Nephron (organoid): ENCODE data around the gene REPS2.

Experiments used
- H3K27ac Mint-ChIP-seq, 3 experiments: 2 replicates each; pipeline ENCODE4 v1.8.0; 2020; ENCODE audit warnings: mixed read lengths in 3 of 3, mild to moderate bottlenecking in 2 of 3, moderate library complexity in 1 of 3
- H3K27me3 Mint-ChIP-seq: 2 replicates; pipeline ENCODE4 v1.8.0; 2021; ENCODE audit warnings: low read depth, mild to moderate bottlenecking, moderate library complexity, mixed read lengths
- H3K36me3 Mint-ChIP-seq: 2 replicates; pipeline ENCODE4 v1.8.0; 2020; ENCODE audit warnings: low read depth, mixed read lengths
- H3K4me1 Mint-ChIP-seq: 2 replicates; pipeline ENCODE4 v1.8.0; 2020; ENCODE audit warnings: mixed read lengths
- H3K4me3 Mint-ChIP-seq, 3 experiments: 2 replicates each; pipeline ENCODE4 v1.8.0; 2020; ENCODE audit warnings: mild to moderate bottlenecking in 3 of 3, mixed read lengths in 3 of 3, moderate library complexity in 2 of 3
- H3K9me3 Mint-ChIP-seq: 2 replicates; pipeline ENCODE4 v1.8.0; 2020; ENCODE audit warnings: mixed read lengths
- TF ChIP-seq, protein P1 (sequence below), 3 experiments: fragments of 200-600 bp; sonication (generic); IDR thresholded peaks; one replicate each; pipeline ENCODE4 v1.5.0; 2021; ENCODE audit warnings: antibody characterized with exemption in 3 of 3; ENCODE audit not compliant: unreplicated experiment in 3 of 3

The REPS2 gene

DNA sequence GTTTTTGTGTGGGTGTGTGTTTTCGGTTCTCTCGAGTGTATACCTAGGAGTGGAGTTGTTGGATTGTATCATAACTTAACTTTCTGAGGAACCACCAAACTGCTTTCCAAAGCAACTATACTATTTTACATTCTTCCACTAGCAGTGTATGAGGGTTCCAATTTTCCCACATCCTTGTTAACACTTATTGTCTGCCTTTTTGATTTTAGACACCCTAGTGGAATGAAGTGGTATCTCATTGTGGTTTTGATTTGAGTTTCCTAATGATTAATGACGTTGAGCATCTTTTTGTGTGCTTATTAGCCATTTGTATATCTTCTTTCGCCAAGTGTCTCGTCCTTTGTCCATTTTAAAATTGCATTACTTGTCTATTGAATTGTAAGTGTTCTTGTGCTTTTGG is 118.6 kb downstream of the REPS2 start:
- Mint-ChIP-seq H3K27ac (no peak overlapping the region), H3K36me3 (no peaks in the 10 kb centered on the region), H3K4me1 (peaks cover 16% of the 10 kb centered on the region), H3K9me3 (no peaks in the 10 kb centered on the region), H3K4me3 (no peak overlapping the region), H3K27me3 (no peaks in the 10 kb centered on the region)
- TF ChIP-seq, protein P1, sequence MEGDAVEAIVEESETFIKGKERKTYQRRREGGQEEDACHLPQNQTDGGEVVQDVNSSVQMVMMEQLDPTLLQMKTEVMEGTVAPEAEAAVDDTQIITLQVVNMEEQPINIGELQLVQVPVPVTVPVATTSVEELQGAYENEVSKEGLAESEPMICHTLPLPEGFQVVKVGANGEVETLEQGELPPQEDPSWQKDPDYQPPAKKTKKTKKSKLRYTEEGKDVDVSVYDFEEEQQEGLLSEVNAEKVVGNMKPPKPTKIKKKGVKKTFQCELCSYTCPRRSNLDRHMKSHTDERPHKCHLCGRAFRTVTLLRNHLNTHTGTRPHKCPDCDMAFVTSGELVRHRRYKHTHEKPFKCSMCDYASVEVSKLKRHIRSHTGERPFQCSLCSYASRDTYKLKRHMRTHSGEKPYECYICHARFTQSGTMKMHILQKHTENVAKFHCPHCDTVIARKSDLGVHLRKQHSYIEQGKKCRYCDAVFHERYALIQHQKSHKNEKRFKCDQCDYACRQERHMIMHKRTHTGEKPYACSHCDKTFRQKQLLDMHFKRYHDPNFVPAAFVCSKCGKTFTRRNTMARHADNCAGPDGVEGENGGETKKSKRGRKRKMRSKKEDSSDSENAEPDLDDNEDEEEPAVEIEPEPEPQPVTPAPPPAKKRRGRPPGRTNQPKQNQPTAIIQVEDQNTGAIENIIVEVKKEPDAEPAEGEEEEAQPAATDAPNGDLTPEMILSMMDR (IDR thresholded peaks at IDR 0.05; ENCODE audit: unreplicated experiment in 3 of 3) = peak in 1 of 3 experiments; percentile 13

DNA sequence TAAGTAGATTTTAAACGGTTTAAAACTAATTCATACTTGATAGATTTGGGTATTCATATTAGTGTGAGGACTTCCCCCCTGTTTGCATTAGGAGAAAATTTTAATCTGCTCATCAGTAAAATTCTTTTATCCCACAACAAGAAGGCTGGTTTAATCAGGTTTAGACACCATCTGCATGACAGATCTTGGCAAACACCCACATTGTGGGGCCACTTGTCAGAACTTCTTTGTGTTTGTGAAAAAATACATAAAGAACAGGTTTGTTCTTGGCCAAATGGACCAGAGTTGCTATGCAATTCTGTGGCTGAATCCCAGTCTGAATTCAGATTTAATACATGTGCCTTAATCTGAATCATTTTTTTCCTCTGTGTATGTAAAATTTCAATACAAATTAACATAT is 121.1 kb downstream of the REPS2 start:
- Mint-ChIP-seq H3K27ac (no peak overlapping the region), H3K9me3 (no peaks in the 10 kb centered on the region), H3K36me3 (no peaks in the 10 kb centered on the region), H3K4me3 (no peak overlapping the region), H3K27me3 (no peaks in the 10 kb centered on the region), H3K4me1 (peaks cover 24% of the 10 kb centered on the region)
- TF ChIP-seq, protein P1 (IDR thresholded peaks at IDR 0.05; ENCODE audit: unreplicated experiment in 3 of 3) = no peak

DNA sequence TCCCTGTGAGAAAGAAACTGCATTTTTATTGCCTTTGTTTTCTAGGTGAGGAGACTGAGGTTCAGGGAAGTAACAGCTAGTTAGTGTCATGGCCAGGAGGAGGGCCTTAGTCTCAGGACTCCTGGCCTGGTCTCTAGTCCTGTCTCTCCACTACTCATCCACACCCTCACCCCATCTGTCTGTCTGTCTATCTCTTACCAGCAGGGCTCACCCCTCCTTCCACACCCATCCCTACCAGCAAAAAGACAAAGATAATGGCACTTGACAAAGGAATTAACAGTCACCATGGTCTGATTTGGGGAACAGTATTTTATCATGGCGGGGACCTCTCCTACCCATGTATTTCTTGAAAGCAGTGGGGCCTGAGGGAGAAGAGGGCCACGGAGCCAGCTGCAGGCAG is 125.8 kb downstream of the REPS2 start:
- TF ChIP-seq, protein P1 (IDR thresholded peaks at IDR 0.05; ENCODE audit: unreplicated experiment in 3 of 3) = no peak
- Mint-ChIP-seq H3K27me3 (no peaks in the 10 kb centered on the region), H3K4me1 (peaks cover 37% of the 10 kb centered on the region), H3K36me3 (no peaks in the 10 kb centered on the region), H3K27ac (peak overlapping the region; percentile 24 to 98 (median 95)), H3K4me3 (no peak overlapping the region), H3K9me3 (no peaks in the 10 kb centered on the region)

DNA sequence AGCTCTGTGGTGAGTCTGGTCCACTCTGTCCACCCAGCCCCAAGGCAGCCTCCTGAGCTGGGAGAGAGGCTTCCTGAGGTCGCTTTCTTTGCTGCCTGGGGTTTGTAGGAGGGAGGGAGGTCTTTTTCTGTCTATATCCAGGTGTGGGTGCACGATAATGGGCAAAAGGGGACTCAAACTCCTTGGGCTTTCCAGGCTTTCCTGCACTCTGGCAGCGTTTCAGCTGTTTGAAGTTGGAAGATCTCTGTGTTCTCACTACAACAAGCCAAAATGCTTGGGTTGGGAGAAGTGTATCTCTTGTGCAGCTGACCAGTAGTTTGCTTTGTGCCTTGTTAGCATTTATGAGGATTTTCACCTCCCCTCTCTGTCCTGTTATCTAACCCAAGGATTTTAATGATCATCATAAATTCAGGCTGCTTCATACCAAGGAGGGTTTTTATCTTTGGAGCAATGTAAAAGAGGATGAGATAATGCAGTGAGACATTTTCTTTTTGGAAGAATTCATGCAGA is 126.3 kb downstream of the REPS2 start:
- H3K4me1 Mint-ChIP-seq = peaks cover 38% of the 10 kb centered on the region
- H3K36me3 Mint-ChIP-seq = no peaks in the 10 kb centered on the region
- TF ChIP-seq, protein P1 (IDR thresholded peaks at IDR 0.05; ENCODE audit: unreplicated experiment in 3 of 3) = no peak
- no peaks in the 10 kb centered on the region for H3K9me3 Mint-ChIP-seq
- no peak overlapping the region for H3K4me3 Mint-ChIP-seq
- H3K27me3 Mint-ChIP-seq = no peaks in the 10 kb centered on the region
- peak overlapping the region; percentile 24 to 98 (median 95) for H3K27ac Mint-ChIP-seq

DNA sequence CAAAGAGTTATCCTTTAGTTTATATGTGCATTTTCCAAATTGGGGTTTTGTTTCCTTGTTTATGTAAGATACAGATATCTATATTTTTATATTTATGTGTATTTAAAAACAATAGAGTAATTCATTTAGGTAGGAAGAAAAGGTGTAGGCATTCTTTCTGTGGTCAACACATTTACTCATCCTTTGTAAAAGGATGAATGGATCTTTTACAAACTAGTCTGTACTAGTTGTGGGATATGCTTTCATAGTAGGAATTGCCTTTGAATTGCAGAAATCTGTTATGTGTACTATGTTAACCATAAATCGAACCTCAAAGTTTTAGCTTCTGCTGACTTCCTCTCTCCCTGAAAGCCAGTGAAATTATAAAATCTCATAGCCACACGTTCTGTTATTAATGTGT is 128.5 kb downstream of the REPS2 start:
- TF ChIP-seq, protein P1 (IDR thresholded peaks at IDR 0.05; ENCODE audit: unreplicated experiment in 3 of 3) = no peak
- H3K4me1 Mint-ChIP-seq = peaks cover 33% of the 10 kb centered on the region
- H3K36me3 Mint-ChIP-seq = no peaks in the 10 kb centered on the region
- no peak overlapping the region for H3K4me3 Mint-ChIP-seq
- H3K9me3 Mint-ChIP-seq = no peaks in the 10 kb centered on the region
- H3K27me3 Mint-ChIP-seq = no peaks in the 10 kb centered on the region
- H3K27ac Mint-ChIP-seq = peak overlapping the region in 1 of 3 experiments; percentile 29

DNA sequence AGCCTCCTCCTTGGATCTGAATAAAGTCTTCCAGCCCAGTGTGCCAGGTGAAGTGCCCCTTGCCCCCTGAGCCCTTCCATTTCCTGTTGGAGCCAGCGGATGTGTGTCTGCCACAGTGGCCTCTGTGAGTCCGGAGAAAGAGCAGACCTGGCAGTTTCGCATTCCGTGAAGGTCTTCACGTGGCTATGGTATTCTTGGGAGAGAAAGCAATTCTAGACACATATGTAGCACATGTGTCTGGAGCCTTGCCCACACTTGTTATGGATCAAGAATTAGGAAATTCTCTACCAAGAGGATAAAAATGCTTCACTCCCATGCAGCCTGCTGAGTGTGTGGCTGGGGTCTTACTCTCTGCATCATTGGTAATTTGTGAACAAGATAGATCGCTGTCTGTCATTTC is 130.9 kb downstream of the REPS2 start:
- Mint-ChIP-seq H3K4me1 (peaks cover 43% of the 10 kb centered on the region), H3K27me3 (no peaks in the 10 kb centered on the region)

More for the DNA sequence above, 130.9 kb downstream of the REPS2 start:
- Mint-ChIP-seq H3K27ac (peak overlapping the region; percentile 69 to 96 (median 90)), H3K36me3 (no peaks in the 10 kb centered on the region), H3K9me3 (no peaks in the 10 kb centered on the region), H3K4me3 (no peak overlapping the region)
- TF ChIP-seq, protein P1 (IDR thresholded peaks at IDR 0.05; ENCODE audit: unreplicated experiment in 3 of 3) = no peak
